WTC11 (cell line): ENCODE data around the gene ARAP3. TPM values are rescaled to one million over a fixed set of nuclear protein-coding genes. Genes with fewer than 3 reads are reported as not detected.

Experiments used
- ATAC-seq: fragments of 200-7000 bp; cut with Tn5 transposase; 2 replicates; pipeline ENCODE4 v1.10.0; 2021; ENCODE audit warnings: mild to moderate bottlenecking, moderate library complexity
- CTCF ChIA-PET: fragments of 300-600 bp; sonication (Branson Sonifier 250); formaldehyde crosslinking; loops from one replicate; lab custom pipeline; 2021; ENCODE audit warnings: antibody characterized with exemption; lab: Charles Lee
- POLR2A ChIA-PET: fragments of 350-600 bp; sonication (Branson Sonifier 250); formaldehyde crosslinking; loops from one replicate; lab custom pipeline; 2021; ENCODE audit warnings: antibody characterized with exemption; lab: Charles Lee
- DNase-seq: peaks from one replicate; pipeline ENCODE4 v3.0.0; 2021; ENCODE audit warnings: low spot score
- H3K27ac Mint-ChIP-seq: 2 replicates; pipeline ENCODE4 v1.8.0; 2021; ENCODE audit warnings: mixed read lengths
- H3K27me3 Mint-ChIP-seq: 2 replicates; pipeline ENCODE4 v1.8.0; 2021; ENCODE audit warnings: low read depth, mild to moderate bottlenecking, moderate library complexity, mixed read lengths
- H3K36me3 Mint-ChIP-seq: 2 replicates; pipeline ENCODE4 v1.8.0; 2021; ENCODE audit warnings: mixed read lengths
- H3K4me1 Mint-ChIP-seq: 2 replicates; pipeline ENCODE4 v1.8.0; 2022; ENCODE audit warnings: mixed read lengths
- H3K4me3 Mint-ChIP-seq: 2 replicates; pipeline ENCODE4 v1.8.0; 2021; ENCODE audit warnings: mild to moderate bottlenecking, moderate library complexity, mixed read lengths
- H3K9me3 Mint-ChIP-seq: 2 replicates; pipeline ENCODE4 v1.8.0; 2021; ENCODE audit warnings: mixed read lengths
- CBFB ChIP-seq: sonication (generic); formaldehyde crosslinking; IDR thresholded peaks from 2 replicates; pipeline ENCODE4 v1.8.1; 2022; ENCODE audit warnings: mild to moderate bottlenecking, low read depth, missing genetic modification reagents
- ETV6 ChIP-seq: sonication (generic); formaldehyde crosslinking; IDR thresholded peaks from 2 replicates; pipeline ENCODE4 v1.8.1; 2022; ENCODE audit warnings: mild to moderate bottlenecking, missing genetic modification reagents
- FOXK1 ChIP-seq: sonication (generic); formaldehyde crosslinking; IDR thresholded peaks from 2 replicates; pipeline ENCODE4 v1.8.0; 2022; ENCODE audit warnings: mild to moderate bottlenecking, moderate library complexity, missing genetic modification reagents
- JUN ChIP-seq: sonication (generic); formaldehyde crosslinking; IDR thresholded peaks from 2 replicates; pipeline ENCODE4 v1.8.0; 2023; ENCODE audit warnings: mild to moderate bottlenecking, missing genetic modification reagents
- NFATC4 ChIP-seq: fragments of 250-450 bp; sonication (Bioruptor Pico); IDR thresholded peaks from 2 replicates; pipeline ENCODE4 v1.9.0; 2021; ENCODE audit warnings: mild to moderate bottlenecking
- PRRX2 ChIP-seq: fragments of 250-450 bp; sonication (Bioruptor Pico); IDR thresholded peaks from 2 replicates; pipeline ENCODE4 v1.8.0; 2021; ENCODE audit warnings: mild to moderate bottlenecking
- SMAD3 ChIP-seq: sonication (generic); formaldehyde crosslinking; IDR thresholded peaks from 2 replicates; pipeline ENCODE4 v1.8.0; 2022; ENCODE audit warnings: missing genetic modification reagents, mild to moderate bottlenecking, borderline replicate concordance
- SMAD4 ChIP-seq: sonication (generic); formaldehyde crosslinking; IDR thresholded peaks from 2 replicates; pipeline ENCODE4 v1.8.0; 2022; ENCODE audit warnings: mild to moderate bottlenecking, missing genetic modification reagents
- SP1 ChIP-seq: sonication (generic); formaldehyde crosslinking; conservative IDR thresholded peaks from 2 replicates; pipeline ENCODE4 v1.8.1; 2022; ENCODE audit warnings: missing genetic modification reagents
- ZNF671 ChIP-seq: fragments of 250-450 bp; sonication (Bioruptor Pico); IDR thresholded peaks from 2 replicates; pipeline ENCODE4 v1.8.0; 2021; ENCODE audit warnings: mild to moderate bottlenecking
- total RNA-seq: library from RNA; stranded (reverse); gene quantifications from 3 replicates; pipeline ENCODE4 v1.2.3, GENCODE V29; 2021
- TF ChIP-seq, protein P1 (sequence below): fragments of 200-600 bp; IDR thresholded peaks from 2 replicates; pipeline ENCODE4 v1.8.0; 2022; ENCODE audit warnings: antibody characterized with exemption
- TF ChIP-seq, protein P2 (sequence below): sonication (generic); formaldehyde crosslinking; IDR thresholded peaks from 2 replicates; pipeline ENCODE4 v1.8.0; 2022; ENCODE audit warnings: mild to moderate bottlenecking, missing genetic modification reagents
- TF ChIP-seq, protein P3 (sequence below): fragments of 250-450 bp; sonication (Bioruptor Pico); IDR thresholded peaks from 2 replicates; pipeline ENCODE4 v1.8.0; 2021; ENCODE audit warnings: mild to moderate bottlenecking

ARAP3 gene
- total RNA-seq, 1 experiment from 2014 or later, result 60.4 TPM

DNA sequence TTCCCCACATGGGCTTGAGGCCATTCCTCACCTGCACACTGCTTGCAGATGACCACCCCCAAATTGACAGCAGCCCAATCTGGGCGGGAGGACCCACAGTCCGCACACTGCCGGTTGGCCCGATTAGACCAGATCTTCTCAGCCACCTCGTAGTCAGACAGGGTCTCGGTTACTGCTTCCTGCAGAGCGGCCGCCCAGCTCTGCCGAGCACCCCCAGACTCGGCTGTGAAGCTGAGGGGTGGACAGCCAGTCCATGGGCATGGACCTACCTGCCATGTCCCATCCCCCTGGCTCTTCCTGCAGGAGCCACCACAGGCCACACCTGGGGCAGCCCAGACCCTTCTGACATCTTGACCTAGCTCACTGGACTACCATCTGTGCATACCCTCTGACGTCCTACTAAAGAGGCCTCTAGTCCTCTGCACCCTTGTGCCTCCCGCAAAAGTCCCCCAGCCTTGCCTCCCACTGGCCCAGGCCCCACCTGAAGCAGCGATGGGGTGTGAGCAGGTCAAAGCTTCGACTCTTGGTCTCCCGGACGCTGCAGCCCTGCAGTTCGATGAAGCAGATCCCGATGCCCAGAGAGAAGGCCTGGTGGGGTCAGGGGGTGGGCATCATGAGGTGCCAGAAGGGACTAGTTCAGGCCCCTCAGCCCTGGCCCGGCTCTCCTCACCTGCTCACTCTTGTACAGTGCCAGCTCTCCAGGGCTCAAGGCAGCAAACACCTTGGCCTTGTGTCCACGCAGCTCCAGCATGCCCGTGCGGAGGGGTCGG lies 9.8 kb downstream of the ARAP3 start:
- no peaks in the 10 kb centered on the region for H3K9me3 Mint-ChIP-seq
- CTCF ChIA-PET, result interaction anchor here (1.0 to 1.7 kb wide), 5 partner anchors 7 to 80 kb away, joined by 3 to 10 read pairs (median 7); partner anchors contain the start of genes DIAPH1 and FCHSD1
- ATAC-seq, result no peak
- H3K36me3 Mint-ChIP-seq, result peaks cover 29% of the 10 kb centered on the region
- H3K27ac Mint-ChIP-seq, result no peak overlapping the region
- TF ChIP-seq SMAD4 (CRISPR knock-in tag) (no peak), ZNF671 (no peak), NFATC4 (CRISPR knock-in tag) (no peak), SP1 (CRISPR knock-in tag) (no peak), PRRX2 (CRISPR knock-in tag) (no peak)
- no peaks in the 10 kb centered on the region for H3K27me3 Mint-ChIP-seq
- peaks cover 28% of the 10 kb centered on the region for H3K4me1 Mint-ChIP-seq
- POLR2A ChIA-PET, result interaction anchor here (0.5 to 1.0 kb wide), 2 partner anchors 23 to 210 kb away, joined by 3 to 5 read pairs; no protein-coding TSS in a partner anchor
- DNase-seq, result no peak
- no peak overlapping the region for H3K4me3 Mint-ChIP-seq

DNA sequence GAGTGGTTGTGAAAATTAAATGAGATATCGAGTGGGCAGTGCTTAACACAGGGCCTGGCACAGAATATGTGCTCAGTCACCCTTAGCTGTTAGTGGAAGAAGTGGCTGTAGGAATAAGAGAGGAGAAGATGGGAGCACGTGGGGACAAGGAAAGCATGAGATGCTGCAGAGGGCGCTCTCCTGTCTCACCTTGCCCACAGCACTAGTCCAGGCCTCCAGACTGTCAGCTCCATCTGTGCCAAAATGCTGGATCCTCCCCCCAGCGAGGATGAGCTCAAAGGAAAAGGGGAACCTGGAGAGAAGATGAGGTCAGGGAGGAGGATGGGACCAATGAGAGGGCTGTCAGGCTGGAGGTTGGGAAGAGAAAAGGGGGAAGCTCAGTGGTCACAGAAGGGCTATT lies 12.5 kb downstream of the ARAP3 start:
- H3K27me3 Mint-ChIP-seq, result no peaks in the 10 kb centered on the region
- ChIA-PET CTCF (interaction anchor here (0.7 to 2.9 kb wide), 40 partner anchors 8 to 483 kb away, joined by 3 to 29 read pairs (median 4); partner anchors contain the start of genes ARAP3, DELE1, DIAPH1 and FCHSD1), POLR2A (interaction anchor here (0.5 to 1.3 kb wide), 3 partner anchors 11 to 52 kb away, joined by 4 to 5 read pairs (median 4); partner anchors contain the start of gene ARAP3)
- H3K4me1 Mint-ChIP-seq, result peaks cover 28% of the 10 kb centered on the region
- 0 out of 2 replicates have a peak overlapping the region, but pooled peaks have one; percentile 53 for H3K27ac Mint-ChIP-seq
- TF ChIP-seq SMAD4 (CRISPR knock-in tag), result no peak
- TF ChIP-seq, protein P1, sequence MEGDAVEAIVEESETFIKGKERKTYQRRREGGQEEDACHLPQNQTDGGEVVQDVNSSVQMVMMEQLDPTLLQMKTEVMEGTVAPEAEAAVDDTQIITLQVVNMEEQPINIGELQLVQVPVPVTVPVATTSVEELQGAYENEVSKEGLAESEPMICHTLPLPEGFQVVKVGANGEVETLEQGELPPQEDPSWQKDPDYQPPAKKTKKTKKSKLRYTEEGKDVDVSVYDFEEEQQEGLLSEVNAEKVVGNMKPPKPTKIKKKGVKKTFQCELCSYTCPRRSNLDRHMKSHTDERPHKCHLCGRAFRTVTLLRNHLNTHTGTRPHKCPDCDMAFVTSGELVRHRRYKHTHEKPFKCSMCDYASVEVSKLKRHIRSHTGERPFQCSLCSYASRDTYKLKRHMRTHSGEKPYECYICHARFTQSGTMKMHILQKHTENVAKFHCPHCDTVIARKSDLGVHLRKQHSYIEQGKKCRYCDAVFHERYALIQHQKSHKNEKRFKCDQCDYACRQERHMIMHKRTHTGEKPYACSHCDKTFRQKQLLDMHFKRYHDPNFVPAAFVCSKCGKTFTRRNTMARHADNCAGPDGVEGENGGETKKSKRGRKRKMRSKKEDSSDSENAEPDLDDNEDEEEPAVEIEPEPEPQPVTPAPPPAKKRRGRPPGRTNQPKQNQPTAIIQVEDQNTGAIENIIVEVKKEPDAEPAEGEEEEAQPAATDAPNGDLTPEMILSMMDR, result peak; percentile 33; the same call in 1 of the 2 replicates
- TF ChIP-seq, protein P2, sequence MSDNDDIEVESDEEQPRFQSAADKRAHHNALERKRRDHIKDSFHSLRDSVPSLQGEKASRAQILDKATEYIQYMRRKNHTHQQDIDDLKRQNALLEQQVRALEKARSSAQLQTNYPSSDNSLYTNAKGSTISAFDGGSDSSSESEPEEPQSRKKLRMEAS, result 0 out of 2 replicates have a peak, but pooled peaks have one; percentile 26
- DNase-seq, result no peak
- no peaks in the 10 kb centered on the region for H3K9me3 Mint-ChIP-seq
- H3K4me3 Mint-ChIP-seq, result no peak overlapping the region
- peaks cover 33% of the 10 kb centered on the region for H3K36me3 Mint-ChIP-seq
- peak; percentile 48 for ATAC-seq

DNA sequence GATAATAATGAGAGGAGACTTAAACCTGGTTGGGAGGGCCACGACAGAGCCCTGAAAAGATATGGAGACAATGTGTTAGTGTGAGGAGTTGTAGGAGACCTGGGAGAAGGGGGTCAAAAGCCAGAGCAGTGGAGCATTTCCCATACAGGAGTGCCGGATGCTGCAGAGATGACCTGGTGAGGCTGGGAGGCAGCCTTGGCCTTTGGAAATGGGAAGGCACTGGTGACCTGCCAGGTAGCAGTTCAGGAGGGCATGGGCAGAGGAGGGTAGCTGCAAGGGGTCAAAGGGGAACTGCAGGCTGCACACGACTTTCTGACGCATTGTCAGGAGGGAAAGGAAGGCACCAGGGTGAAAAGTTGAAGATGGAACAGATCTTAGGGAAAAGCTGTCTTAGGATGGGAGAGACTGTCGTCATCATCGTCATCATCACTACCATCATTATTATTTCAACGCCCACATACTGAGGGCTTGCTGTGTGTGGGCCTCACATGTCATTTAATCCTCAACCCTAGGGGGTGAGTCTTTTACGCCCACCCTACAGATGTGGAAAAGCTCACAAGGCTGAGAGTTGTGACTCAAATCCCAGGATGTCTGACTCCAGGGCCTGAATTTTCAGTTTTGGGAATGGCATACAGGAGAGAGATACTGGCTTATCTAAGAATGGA lies 13.3 kb downstream of the ARAP3 start:
- CTCF ChIA-PET, result interaction anchor here (0.7 to 2.9 kb wide), 35 partner anchors 9 to 343 kb away, joined by 3 to 29 read pairs (median 4); partner anchors contain the start of genes ARAP3, DELE1, DIAPH1 and FCHSD1
- Mint-ChIP-seq H3K36me3 (peaks cover 38% of the 10 kb centered on the region), H3K27me3 (no peaks in the 10 kb centered on the region), H3K9me3 (no peaks in the 10 kb centered on the region), H3K4me1 (peaks cover 20% of the 10 kb centered on the region), H3K27ac (peak overlapping the region; percentile 69; the same call in 1 of the 2 replicates), H3K4me3 (no peak overlapping the region)
- POLR2A ChIA-PET, result interaction anchor here (0.5 to 1.3 kb wide), 3 partner anchors 12 to 53 kb away, joined by 4 to 5 read pairs (median 4); partner anchors contain the start of gene ARAP3
- ATAC-seq (no peak), DNase-seq (no peak)
- no peak for TF ChIP-seq JUN (CRISPR knock-in tag)
- no peak for TF ChIP-seq ETV6 (CRISPR knock-in tag)
- no peak for TF ChIP-seq SMAD4 (CRISPR knock-in tag)
- no peak for TF ChIP-seq CBFB (CRISPR knock-in tag)
- TF ChIP-seq SMAD3 (CRISPR knock-in tag), result no peak
- no peak for TF ChIP-seq FOXK1 (CRISPR knock-in tag)
- TF ChIP-seq, protein P3, sequence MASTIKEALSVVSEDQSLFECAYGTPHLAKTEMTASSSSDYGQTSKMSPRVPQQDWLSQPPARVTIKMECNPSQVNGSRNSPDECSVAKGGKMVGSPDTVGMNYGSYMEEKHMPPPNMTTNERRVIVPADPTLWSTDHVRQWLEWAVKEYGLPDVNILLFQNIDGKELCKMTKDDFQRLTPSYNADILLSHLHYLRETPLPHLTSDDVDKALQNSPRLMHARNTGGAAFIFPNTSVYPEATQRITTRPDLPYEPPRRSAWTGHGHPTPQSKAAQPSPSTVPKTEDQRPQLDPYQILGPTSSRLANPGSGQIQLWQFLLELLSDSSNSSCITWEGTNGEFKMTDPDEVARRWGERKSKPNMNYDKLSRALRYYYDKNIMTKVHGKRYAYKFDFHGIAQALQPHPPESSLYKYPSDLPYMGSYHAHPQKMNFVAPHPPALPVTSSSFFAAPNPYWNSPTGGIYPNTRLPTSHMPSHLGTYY (CRISPR knock-in tag), result no peak
